Nephron progenitor cell (in vitro differentiated cells): ENCODE results near the gene CREB3L2.

Source experiments
- DNase-seq: peaks from one replicate; pipeline ENCODE4 v3.0.0; 2021
- H3K27ac Mint-ChIP-seq: 2 replicates; pipeline ENCODE4 v1.8.0; 2021; ENCODE audit warnings: mild to moderate bottlenecking, moderate library complexity, mixed read lengths
- H3K27me3 Mint-ChIP-seq: 2 replicates; pipeline ENCODE4 v1.8.0; 2021; ENCODE audit warnings: mild to moderate bottlenecking, low read depth, mixed read lengths; ENCODE audit not compliant: poor library complexity
- H3K36me3 Mint-ChIP-seq: 2 replicates; pipeline ENCODE4 v1.8.0; 2021; ENCODE audit warnings: low read depth, mixed read lengths
- H3K4me1 Mint-ChIP-seq: 2 replicates; pipeline ENCODE4 v1.8.0; 2021; ENCODE audit warnings: mixed read lengths
- H3K4me3 Mint-ChIP-seq: 2 replicates; pipeline ENCODE4 v1.8.0; 2021; ENCODE audit warnings: mild to moderate bottlenecking, moderate library complexity, mixed read lengths
- H3K9me3 Mint-ChIP-seq: 2 replicates; pipeline ENCODE4 v1.8.0; 2021; ENCODE audit warnings: mild to moderate bottlenecking, moderate library complexity, mixed read lengths
- CTCF ChIP-seq: fragments of 200-600 bp; sonication (generic); IDR thresholded peaks from 2 replicates; pipeline ENCODE4 v1.5.0; 2021; ENCODE audit warnings: antibody characterized with exemption

The CREB3L2 gene

GRCh38 chr7:138002096-138002827 lies 376 bp upstream of the CREB3L2 start:
- H3K4me3 Mint-ChIP-seq, result peak overlapping the region; percentile 97
- TF ChIP-seq CTCF, result peak; percentile 92
- peaks cover 15% of the 10 kb centered on the region for H3K36me3 Mint-ChIP-seq
- DNase-seq, result peak; percentile 98
- peak overlapping the region; percentile 99 for H3K27ac Mint-ChIP-seq
- no peaks in the 10 kb centered on the region for H3K9me3 Mint-ChIP-seq
- no peaks in the 10 kb centered on the region for H3K27me3 Mint-ChIP-seq
- H3K4me1 Mint-ChIP-seq, result peaks cover 46% of the 10 kb centered on the region

- DNase-seq, result peak; percentile 64
- H3K4me3 Mint-ChIP-seq, result peak overlapping the region; percentile 97
- H3K9me3 Mint-ChIP-seq, result no peaks in the 10 kb centered on the region
- H3K4me1 Mint-ChIP-seq, result peaks cover 55% of the 10 kb centered on the region
- H3K27ac Mint-ChIP-seq, result peak overlapping the region; percentile 99
- peaks cover 3% of the 10 kb centered on the region for H3K27me3 Mint-ChIP-seq
- TF ChIP-seq CTCF, result no peak
- peaks cover 35% of the 10 kb centered on the region for H3K36me3 Mint-ChIP-seq
These were observed 1.7 kb downstream of the CREB3L2 start for GRCh38 chr7:138000081-138000701.

- Mint-ChIP-seq H3K4me3 (peak overlapping the region; percentile 97), H3K27me3 (peaks cover 3% of the 10 kb centered on the region), H3K36me3 (peaks cover 35% of the 10 kb centered on the region)
These were observed 2.3 kb downstream of the CREB3L2 start for GRCh38 chr7:137999496-138000080.

GRCh38 chr7:137998250-137998649 lies 3.6 kb downstream of the CREB3L2 start:
- Mint-ChIP-seq H3K9me3 (no peaks in the 10 kb centered on the region), H3K36me3 (peaks cover 35% of the 10 kb centered on the region), H3K4me1 (peaks cover 55% of the 10 kb centered on the region), H3K27ac (no peak overlapping the region), H3K4me3 (no peak overlapping the region), H3K27me3 (peaks cover 3% of the 10 kb centered on the region)
- TF ChIP-seq CTCF, result no peak
- no peak for DNase-seq

More at GRCh38 chr7:137999496-138000080, 2.3 kb downstream of the CREB3L2 start:
- Mint-ChIP-seq H3K27ac (peak overlapping the region; percentile 99), H3K9me3 (no peaks in the 10 kb centered on the region), H3K4me1 (peaks cover 55% of the 10 kb centered on the region)
- no peak for TF ChIP-seq CTCF
- DNase-seq, result no peak

GRCh38 chr7:137996871-137997270 lies 5.0 kb downstream of the CREB3L2 start:
- Mint-ChIP-seq H3K27ac (no peak overlapping the region), H3K36me3 (peaks cover 49% of the 10 kb centered on the region), H3K4me1 (peaks cover 59% of the 10 kb centered on the region)

More at GRCh38 chr7:137996871-137997270, 5.0 kb downstream of the CREB3L2 start:
- H3K4me3 Mint-ChIP-seq, result no peak overlapping the region
- H3K9me3 Mint-ChIP-seq, result peaks cover 4% of the 10 kb centered on the region
- TF ChIP-seq CTCF, result no peak
- H3K27me3 Mint-ChIP-seq, result peaks cover 3% of the 10 kb centered on the region
- DNase-seq, result no peak
